ENCODE data around the gene ZNF22. TPM values are rescaled to one million over a fixed set of nuclear protein-coding genes. Genes with fewer than 3 reads are reported as not detected.

Gene ZNF22
- total RNA-seq, 4 donors from 2014 or later, result 3.6 to 12.3 (median 8.1) TPM

DNA sequence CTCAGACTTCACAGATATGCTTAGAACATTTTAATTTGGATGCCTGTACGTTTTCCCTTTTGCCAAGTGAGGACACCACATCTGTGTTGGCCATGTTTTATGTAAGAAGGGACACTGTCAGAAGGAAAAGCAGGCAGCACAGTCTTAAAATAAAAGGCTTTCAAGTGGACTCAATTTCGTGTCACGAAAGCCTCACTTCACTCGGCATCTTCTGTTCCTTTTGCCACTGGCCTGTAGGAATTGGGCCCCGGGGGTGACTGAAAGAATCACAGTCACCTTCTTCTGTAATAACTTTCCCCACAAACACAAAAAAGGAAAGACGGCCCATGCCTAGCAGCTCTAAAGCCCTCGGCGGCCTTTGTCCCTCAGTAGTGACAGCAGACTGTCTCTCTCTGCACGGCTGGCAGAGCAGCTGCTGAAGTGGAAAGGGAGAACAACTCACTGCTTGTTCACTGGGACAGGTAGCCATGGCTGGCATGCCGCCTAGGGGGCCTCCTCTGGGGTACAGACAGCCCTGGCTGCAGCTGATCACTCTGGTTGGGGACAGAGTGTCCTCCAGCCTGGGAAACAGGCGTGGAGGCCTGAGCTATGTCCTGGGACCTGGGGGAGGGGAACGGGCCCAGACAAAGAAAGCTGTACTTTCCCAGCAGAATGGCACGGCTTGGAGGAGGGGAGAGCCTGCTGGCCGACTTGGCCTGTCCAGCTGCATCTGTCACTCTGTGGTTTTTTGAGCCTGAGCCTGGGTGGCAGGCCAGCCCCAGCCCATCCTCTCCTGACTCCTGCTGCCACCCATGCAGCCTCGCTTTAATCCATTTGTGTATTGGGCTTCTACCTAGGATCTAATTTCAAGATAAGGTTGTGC is 36.7 kb upstream of the ZNF22 start:
- Histone ChIP-seq H3K4me1 (peaks cover 87 to 89% of the 10 kb centered on the region in 2 donors), H3K36me3 (no peaks in the 10 kb centered on the region), H3K4me3 (peak overlapping the region; percentile 21 to 43 (median 38)), H3K27me3 (no peaks in the 10 kb centered on the region), H3K27ac (peak overlapping the region; percentile 89 to 97 (median 95)), H3K9me3 (no peaks in the 10 kb centered on the region)
- TF ChIP-seq, protein P1, sequence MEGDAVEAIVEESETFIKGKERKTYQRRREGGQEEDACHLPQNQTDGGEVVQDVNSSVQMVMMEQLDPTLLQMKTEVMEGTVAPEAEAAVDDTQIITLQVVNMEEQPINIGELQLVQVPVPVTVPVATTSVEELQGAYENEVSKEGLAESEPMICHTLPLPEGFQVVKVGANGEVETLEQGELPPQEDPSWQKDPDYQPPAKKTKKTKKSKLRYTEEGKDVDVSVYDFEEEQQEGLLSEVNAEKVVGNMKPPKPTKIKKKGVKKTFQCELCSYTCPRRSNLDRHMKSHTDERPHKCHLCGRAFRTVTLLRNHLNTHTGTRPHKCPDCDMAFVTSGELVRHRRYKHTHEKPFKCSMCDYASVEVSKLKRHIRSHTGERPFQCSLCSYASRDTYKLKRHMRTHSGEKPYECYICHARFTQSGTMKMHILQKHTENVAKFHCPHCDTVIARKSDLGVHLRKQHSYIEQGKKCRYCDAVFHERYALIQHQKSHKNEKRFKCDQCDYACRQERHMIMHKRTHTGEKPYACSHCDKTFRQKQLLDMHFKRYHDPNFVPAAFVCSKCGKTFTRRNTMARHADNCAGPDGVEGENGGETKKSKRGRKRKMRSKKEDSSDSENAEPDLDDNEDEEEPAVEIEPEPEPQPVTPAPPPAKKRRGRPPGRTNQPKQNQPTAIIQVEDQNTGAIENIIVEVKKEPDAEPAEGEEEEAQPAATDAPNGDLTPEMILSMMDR (IDR thresholded peaks at IDR 0.05 in 4 of 5, conservative IDR thresholded peaks at IDR 0.05 in 1 of 5), result peak in 1 of 5 experiments; percentile 9
- peak in 1 of 2 donors; percentile 38 for TF ChIP-seq POLR2A (IDR thresholded peaks at IDR 0.05)
- intact Hi-C loops (cut with DNase I; ENCODE audit: low total_unique reads), result loop anchor here (2.0 kb wide), 1 partner anchor 31 kb away; no protein-coding TSS in a partner anchor
- ATAC-seq (peak; percentile 63 to 71), DNase-seq (peak; percentile 95 to 96)
- in situ Hi-C loops (cut with MboI; ENCODE audit: low sequenced_read_pairs in 4 of 4), result no loop called here

DNA sequence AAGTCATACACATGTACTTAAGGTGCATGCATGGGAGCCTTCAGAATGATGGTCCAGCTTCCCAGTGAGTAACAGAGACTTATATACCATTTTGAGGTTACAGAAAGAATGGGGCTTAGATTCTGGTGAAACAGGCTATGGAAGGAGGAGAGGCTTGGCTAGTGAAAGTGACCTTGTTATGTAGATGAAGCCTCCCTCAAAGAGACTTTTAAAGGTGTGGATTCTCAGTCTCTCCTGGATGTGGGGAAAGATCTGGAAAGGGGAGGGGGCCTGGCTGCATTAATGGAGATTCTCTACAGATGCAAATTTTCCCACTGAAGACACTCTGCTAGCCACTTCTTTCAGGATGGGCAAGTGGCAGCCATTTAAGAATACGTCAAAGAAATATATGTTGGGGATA is 35.6 kb upstream of the ZNF22 start:
- in situ Hi-C loops (cut with MboI; ENCODE audit: low sequenced_read_pairs in 4 of 4) (no loop called here), intact Hi-C loops (cut with DNase I; ENCODE audit: low total_unique reads) (loop anchor here (2.0 kb wide), 1 partner anchor 32 kb away; no protein-coding TSS in a partner anchor)
- H3K4me1 ChIP-seq, result peaks cover 94 to 95% of the 10 kb centered on the region in 2 donors
- no peak overlapping the region for H3K4me3 ChIP-seq
- DNase-seq, result no peak
- H3K27ac ChIP-seq, result peak overlapping the region; percentile 89 to 97 (median 95)
- no peaks in the 10 kb centered on the region for H3K36me3 ChIP-seq
- TF ChIP-seq, protein P1 (IDR thresholded peaks at IDR 0.05 in 4 of 5, conservative IDR thresholded peaks at IDR 0.05 in 1 of 5), result no peak
- TF ChIP-seq POLR2A (IDR thresholded peaks at IDR 0.05), result no peak
- H3K9me3 ChIP-seq, result no peaks in the 10 kb centered on the region
- no peaks in the 10 kb centered on the region for H3K27me3 ChIP-seq
- ATAC-seq, result no peak

DNA sequence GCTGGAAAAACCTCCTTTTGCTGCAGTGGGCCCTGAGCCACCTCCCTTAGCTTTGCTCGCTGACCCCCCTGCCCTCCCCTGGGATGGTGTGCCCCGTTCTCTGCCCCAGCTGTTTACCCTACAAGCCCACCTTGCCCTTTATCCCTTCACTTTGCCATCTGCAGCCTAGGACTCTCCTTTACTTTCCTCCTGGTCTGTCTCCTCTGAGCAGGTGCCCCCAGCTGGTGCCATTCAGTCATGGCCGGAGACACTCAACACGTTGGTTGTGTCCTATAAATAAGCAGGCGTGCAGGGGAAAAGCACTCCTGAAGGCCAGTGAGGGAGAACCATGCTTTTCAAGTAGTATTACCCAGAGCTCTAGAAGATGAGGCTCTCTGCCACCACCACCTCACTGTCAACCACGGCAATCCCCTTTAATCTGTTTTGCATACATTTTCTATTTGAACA is 35.0 kb upstream of the ZNF22 start:
- peak; percentile 66 to 83 for DNase-seq
- H3K4me3 ChIP-seq, result no peak overlapping the region
- no peaks in the 10 kb centered on the region for H3K36me3 ChIP-seq
- no peaks in the 10 kb centered on the region for H3K9me3 ChIP-seq
- in situ Hi-C loops (cut with MboI; ENCODE audit: low sequenced_read_pairs in 4 of 4) (no loop called here), intact Hi-C loops (cut with DNase I; ENCODE audit: low total_unique reads) (loop anchor here (2.0 kb wide), 1 partner anchor 33 kb away; no protein-coding TSS in a partner anchor)
- H3K27ac ChIP-seq, result peak overlapping the region; percentile 89 to 97 (median 95)
- ATAC-seq, result peak; percentile 32 to 38
- TF ChIP-seq, protein P1 (IDR thresholded peaks at IDR 0.05 in 4 of 5, conservative IDR thresholded peaks at IDR 0.05 in 1 of 5), result peak in 3 of 5 experiments; percentile 18 to 33 (median 22)
- TF ChIP-seq POLR2A (IDR thresholded peaks at IDR 0.05), result no peak
- no peaks in the 10 kb centered on the region for H3K27me3 ChIP-seq
- H3K4me1 ChIP-seq, result peaks cover 91% of the 10 kb centered on the region in 2 donors

DNA sequence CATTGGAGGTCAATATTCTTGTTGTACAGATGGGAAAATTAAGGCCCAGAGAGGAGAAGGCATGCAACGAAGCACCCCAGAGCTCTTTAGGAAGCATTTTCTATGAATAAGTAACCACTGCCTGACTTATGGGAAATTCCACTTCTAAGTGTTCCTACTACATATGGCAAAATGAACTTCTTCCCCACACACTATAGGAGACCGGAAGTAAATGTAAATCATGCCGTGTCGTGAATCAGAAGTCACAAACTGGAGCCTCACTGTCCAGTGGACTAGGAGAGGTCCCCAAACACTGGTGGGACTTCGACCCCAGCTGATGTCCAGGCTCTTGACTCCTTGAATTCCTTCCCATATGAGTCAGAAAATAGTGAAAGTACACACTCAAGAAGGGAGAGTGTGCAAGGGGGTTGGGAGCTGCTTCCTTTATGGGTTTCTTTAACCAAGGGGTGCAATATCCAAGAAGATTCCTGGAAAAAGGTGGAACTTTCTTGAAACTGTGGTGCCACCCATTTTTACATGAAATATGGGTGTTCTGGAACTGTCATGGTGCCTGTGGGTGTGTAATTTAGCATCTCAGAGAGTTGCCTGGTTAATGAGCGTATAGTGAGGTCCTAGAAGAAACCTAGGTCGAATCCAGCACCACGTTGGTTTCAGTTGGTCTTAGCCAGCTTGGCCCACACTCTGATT is 34.5 kb upstream of the ZNF22 start:
- Histone ChIP-seq H3K9me3 (no peaks in the 10 kb centered on the region), H3K36me3 (no peaks in the 10 kb centered on the region), H3K4me1 (peaks cover 86 to 87% of the 10 kb centered on the region in 2 donors), H3K4me3 (no peak overlapping the region), H3K27ac (peak overlapping the region; percentile 89 to 97 (median 95)), H3K27me3 (no peaks in the 10 kb centered on the region)
- no peak for DNase-seq
- TF ChIP-seq, protein P1 (IDR thresholded peaks at IDR 0.05 in 4 of 5, conservative IDR thresholded peaks at IDR 0.05 in 1 of 5), result no peak
- no peak for TF ChIP-seq POLR2A (IDR thresholded peaks at IDR 0.05)
- in situ Hi-C loops (cut with MboI; ENCODE audit: low sequenced_read_pairs in 4 of 4) (no loop called here), intact Hi-C loops (cut with DNase I; ENCODE audit: low total_unique reads) (no loop called here)
- ATAC-seq, result no peak
